SKM-1 treated with dmso at 0.1 percent for 144 hours (cell line): Measurements from ENCODE around the gene AMBRA1.

ENCODE experiments used
- DNase-seq: peaks from one replicate; lab custom pipeline; 2025; ENCODE audit not compliant: unreplicated experiment; lab: John Stamatoyannopoulos, UW

The AMBRA1 gene

GRCh38 chr11:46404476-46405017, 189.3 kb downstream of the AMBRA1 start:
- no peak for DNase-seq

- DNase-seq: no peak
Measured at GRCh38 chr11:46402957-46403902, 190.6 kb downstream of the AMBRA1 start.

DNA sequence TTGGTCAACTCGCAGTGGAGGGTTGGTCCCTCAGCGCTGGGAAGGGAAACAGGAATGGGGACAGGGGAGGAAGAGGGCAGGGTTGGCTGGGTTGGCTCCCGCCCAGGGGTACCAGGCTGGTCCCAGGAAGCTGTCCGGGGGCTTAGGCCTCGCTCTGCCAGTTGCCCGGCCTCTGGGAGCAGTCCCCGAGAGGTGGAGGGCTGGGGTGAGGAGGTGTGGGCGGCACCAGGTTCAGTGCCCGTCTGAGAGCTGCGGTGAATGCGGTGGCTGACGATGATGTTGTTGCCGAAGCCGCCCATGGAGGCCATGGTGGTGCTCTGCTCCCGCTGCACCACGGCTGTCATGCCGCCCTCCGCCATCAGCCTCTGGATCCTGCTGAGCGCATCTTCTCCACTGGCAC, 196.3 kb downstream of the AMBRA1 start:
- no peak for DNase-seq

- no peak for DNase-seq
Measured at GRCh38 chr11:46393759-46394158, 200.1 kb downstream of the AMBRA1 start.

- no peak for DNase-seq
Measured at GRCh38 chr11:46393231-46393616, 200.6 kb downstream of the AMBRA1 start.

- DNase-seq: peak; percentile 44
Measured at GRCh38 chr11:46392421-46393230, 201.2 kb downstream of the AMBRA1 start.

GRCh38 chr11:46391578-46392420, 202.0 kb downstream of the AMBRA1 start, which contains the start of gene CHRM4:
Gene CHRM4, minus strand, starts transcription at chr11:46391776. Its CDS starts 5,219 bp downstream, at chr11:46386557.
- no peak for DNase-seq

DNA sequence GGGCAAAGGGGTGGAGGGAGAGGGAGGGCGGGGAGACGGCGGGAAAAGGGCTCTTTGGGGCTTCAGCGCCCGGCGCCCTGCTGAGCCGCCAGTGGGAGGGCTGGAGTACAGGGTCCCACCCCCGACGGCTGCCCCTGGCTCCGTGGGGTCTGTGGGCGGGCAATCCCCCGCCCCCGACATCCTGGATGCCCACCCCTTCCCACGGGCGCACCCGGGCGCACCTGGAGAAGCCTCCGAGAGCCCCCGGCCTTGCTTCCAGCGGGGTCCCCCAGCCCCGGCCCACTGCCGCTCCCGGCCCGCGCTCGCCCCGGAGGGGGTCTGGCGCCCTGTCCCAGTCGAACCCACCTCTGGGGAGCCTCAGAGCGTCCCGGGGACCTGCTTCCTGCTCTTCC, 202.6 kb downstream of the AMBRA1 start:
- no peak for DNase-seq

DNA sequence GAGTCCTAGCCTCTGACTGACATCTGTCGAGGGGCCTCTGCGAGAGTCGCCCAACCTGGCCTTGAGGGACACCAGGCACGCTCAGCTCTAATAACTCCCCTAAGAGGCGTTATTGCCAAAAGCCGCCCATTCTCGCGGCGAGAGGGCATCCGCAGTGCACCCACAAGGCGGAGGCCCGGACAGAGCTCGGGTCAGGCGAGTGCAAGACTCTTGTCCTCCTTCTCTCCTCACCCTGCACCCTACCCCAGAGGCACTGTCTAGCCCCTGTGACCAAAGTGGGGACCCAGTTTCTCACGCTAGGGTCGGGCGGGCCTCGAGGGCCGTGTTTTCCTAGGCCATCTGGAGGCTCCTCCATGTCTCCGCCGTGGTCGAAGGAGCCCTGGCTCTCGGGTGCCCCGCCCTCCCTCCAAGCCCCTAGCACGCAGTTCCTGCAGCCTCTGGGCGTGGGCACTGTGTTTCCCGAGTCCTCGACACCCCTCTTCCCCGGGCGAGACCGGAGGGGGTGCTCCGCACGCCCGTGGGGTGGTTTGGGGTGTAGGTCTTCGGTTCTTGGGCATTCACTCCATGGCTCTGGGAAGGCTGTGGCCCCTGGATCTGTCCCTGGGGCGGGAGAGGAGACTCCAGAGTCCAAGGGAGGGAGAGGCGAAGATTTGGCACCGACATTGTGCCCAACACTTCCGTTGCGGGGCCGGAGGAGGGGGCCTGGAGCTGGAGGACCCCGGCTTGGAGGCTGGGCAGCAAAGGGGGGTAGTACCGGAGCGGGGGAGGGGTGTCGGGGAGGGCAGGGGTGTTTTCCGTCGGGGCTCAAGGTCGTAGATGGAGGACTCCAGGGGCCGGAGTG, 203.3 kb downstream of the AMBRA1 start:
- no peak for DNase-seq

GRCh38 chr11:46389450-46390330, 204.1 kb downstream of the AMBRA1 start:
- DNase-seq: peak; percentile 56

- DNase-seq: no peak
Measured at GRCh38 chr11:46388619-46389449, 205.0 kb downstream of the AMBRA1 start.

GRCh38 chr11:46387919-46388618, 205.8 kb downstream of the AMBRA1 start:
- no peak for DNase-seq

DNA sequence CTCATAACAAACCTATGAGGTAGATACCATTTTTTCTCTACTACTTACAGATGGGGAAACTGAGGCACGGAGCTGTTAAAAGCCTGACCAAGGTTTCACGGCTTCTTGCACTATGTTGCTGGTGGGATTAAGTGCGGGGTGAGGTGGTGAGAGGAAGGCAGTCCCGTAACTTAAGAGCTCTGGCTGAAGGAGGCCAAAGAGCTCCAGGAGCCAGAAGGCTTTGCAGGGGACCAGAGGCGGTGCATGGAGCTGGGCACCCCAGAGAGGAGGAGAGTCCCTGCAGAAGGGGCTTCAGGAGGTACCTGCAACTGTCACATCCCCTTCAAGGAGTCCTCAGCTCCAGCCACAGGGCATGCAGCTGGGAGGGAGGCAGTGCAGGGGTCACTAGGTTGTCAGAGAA, 206.4 kb downstream of the AMBRA1 start:
- no peak for DNase-seq

DNA sequence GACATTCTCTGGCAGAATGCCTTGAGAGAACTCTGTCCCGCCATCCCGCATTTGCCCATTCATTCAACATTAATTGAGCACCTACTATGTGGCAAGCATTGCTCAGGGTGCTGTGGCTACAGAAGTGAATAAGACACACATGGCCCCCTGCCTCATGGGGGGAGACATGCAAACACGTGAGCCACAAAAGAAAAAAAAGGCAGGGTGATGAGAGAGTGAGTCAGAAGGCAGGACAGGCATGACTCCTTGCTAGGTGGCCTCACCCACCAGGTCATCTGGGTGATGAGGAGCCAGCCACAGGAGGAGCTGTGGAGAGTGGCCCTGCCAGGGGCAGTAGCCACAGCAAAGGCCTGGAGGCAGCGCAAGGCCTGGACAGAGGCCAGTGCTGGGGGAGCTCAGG, 207.1 kb downstream of the AMBRA1 start:
- DNase-seq: no peak

- DNase-seq: no peak
Measured at GRCh38 chr11:46386005-46386578, 207.7 kb downstream of the AMBRA1 start.

DNA sequence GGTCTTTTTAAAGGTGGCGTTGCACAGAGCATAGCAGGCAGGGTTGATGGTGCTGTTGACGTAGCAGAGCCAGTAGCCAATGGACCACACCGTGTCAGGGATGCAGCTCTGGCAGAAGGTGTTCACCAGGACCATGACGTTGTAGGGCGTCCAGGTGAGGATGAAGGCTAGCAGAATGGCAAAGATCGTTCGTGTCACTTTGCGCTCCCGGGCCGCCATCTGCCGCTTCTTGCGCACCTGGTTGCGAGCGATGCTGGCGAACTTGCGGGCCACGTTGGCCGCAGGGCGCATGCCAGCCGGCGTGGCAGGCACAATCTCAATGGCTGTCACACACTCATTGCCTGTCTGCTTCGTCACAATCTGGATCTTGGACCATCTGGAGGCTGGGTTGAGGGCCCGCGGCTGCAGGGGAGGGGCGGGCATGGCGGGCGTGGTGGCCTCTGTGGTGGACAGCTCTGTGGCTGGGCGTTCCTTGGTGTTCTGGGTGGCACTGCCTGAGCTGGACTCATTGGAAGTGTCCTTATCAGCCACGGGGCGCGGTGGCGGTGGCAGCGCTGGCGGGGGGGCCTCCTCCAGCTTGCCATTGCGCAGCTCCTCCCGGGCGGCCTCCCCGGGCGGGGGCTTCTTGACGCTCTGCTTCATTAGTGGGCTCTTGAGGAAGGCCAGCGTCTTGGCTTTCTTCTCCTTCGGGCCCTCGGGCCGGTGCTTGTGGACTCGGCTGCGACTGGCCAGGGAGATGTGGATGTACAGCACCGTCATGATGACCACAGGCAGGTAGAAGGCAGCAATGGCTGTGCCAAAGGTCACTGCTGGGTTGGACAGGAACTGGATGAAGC, 208.4 kb downstream of the AMBRA1 start:
- no peak for DNase-seq
